Activated naive CD4-positive, alpha-beta T cell treated with anti-CD3 and anti-CD28 coated beads, Interleukin-2, amount 50 U/mL, for 16 hours (primary cell): ENCODE data around the gene ZNF365.
"Not testable (repeated sequence)": the region's sequence is repeated elsewhere in the genome, so short reads cannot be mapped to it uniquely, and the experiment has no call there.

Source experiments
- DNase-seq: peaks from one replicate; pipeline ENCODE4 v3.0.0-alpha.2; 2020

Gene ZNF365

DNA sequence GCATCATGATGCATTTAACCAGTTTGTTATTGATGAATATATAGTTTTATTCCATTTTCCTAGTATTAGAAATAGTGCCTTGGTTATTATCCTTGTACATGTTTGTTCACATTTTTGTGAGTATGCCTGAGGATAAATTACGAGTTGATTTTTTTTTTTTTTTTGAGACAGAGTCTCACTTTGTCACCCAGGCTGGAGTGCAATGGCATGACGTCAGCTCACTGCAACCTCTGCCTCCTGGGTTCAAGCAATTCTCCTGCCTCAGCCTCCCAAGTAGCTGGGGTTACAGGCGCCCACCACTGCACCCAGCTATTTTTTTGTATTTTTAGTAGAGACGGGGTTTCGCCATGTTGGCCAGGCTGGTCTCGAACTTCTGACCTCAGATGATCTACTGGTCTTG is 4.7 kb downstream of the ZNF365 start:
- not testable (repeated sequence) for DNase-seq

DNA sequence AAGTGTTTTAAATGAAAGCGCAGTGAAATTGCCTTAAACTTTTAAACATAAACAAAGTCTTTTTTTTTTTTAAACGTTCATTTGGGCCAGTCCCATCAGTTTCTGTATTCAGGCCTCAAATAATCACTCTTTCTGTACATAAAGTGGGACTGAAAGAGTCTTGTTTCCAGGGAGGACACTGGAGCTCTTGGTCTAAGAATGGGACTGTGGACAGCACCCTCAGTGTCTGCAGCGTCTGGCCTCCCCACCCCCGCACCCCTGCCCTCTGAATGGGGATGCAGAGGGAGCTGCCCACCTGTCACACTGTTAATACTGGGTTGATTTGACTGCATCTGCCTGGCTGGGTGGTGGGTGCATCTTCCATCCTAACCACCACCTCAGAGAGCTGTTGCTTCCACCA is 5.2 kb downstream of the ZNF365 start:
- no peak for DNase-seq

DNA sequence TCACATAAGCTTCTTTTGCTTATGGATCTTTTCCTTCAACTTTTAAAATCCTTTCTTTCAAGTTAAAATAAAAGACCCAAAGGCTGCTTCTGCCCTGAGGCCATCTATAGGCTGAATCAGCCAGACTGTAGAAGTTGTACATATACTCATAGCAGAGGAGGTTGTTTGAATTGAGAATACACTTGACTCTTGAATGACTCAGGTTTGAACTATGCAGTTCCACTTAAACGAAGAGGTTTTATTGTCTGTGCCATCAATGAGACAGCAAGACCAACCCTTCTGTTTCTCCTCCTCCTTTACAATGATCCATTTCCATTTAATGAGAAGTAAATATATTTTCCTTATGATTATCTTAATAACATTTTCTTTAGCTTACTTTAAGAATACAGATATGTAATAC is 5.8 kb downstream of the ZNF365 start:
- DNase-seq: no peak

DNA sequence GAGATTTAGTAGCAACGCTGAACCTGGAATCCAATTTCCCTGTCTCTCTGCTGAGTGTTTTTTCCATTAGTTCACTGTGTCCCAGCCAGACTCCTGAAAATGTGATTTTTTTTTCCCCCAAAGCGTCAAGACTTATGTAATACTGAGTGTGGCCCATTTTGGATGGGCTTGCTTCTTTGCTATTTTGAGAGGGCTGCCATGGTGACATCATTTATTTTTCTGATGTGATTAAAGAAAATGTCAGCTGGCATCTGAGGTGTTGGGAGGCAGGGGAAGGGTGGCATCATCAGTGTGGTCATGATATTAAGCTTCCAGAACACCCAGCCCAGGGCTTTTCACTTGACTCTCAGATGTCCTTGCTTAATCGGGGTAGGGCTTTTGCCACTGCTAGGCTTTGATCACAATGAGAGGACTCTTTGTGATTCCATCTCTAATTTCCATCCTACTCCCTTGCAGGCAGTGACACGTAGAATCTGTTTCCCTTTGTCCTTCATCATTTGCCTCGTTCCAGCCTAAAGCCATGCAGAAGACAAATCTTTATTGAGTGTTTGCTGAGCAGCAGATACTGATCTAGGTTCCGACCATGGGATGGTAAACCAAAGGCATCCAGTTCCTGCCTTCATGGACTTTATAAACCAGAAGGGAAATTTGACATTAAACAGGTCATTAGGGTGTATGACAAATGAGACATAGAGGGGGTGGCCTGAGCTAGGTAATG is 7.4 kb downstream of the ZNF365 start:
- DNase-seq: no peak

DNA sequence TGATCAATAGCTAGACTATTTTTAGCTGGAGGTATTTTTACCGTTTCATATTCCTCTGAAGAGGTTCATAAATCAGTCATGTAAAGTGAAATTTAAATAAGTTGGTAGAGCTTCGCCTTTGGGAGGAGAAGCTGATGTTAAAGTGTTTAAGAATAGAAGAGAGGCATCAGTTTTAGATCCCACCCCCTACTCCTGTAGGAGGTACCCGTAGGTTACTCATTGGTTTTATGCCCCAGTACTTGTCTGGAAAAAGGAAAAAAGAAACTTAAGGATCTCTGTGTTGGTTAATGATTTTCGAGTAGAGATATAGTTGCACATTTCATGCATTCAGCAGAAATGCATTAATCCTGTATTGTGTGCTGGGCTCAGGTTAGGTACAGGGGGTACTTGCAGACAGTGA is 8.7 kb downstream of the ZNF365 start:
- no peak for DNase-seq

DNA sequence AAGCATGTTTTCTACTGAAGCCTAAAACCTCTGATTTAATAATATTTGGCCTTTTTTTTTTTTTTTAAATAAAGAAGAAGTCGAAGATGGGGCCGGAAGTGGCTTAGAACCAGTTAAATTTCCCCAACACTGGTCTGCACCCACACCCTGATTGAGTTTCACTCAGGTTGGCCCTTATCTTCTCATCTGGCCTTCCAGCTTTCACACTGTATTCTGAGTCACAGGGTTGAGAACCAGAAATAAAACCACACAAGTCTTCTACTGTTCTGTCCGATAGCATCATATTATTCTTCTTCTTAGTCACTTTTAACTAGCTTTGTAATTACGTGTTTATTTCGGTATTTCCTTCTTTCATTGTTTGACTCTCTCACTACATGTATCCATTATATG is 9.9 kb downstream of the ZNF365 start:
- DNase-seq: no peak

DNA sequence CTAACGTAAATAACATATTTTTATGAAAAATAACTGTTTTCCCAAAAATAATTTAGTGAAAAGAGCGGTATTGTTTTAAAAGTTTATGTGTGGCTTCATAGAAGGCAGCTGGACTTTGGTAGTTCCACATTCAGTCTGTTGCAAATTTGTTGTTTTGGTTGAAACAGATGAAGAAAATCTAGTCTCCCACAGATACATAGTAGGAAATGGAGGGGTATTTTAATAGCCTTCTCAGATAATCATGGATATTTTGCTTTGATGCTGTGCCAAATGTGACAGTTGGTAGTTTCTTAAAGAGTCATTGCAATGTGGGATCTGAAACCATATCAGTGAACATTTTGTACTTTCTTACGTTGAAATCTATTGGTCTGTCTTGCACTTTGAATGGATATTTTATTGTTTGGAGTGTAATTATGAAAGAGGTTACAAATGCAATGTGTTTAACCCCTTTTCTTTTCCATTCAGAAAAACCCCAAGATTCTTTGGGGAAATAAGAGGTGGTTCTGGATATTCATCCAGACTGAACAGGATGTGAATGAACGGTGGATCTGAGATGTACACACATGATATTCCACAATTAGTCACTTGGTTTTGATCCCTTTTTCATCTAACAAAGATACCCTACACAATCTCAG is 10.4 kb downstream of the ZNF365 start:
- DNase-seq: no peak

DNA sequence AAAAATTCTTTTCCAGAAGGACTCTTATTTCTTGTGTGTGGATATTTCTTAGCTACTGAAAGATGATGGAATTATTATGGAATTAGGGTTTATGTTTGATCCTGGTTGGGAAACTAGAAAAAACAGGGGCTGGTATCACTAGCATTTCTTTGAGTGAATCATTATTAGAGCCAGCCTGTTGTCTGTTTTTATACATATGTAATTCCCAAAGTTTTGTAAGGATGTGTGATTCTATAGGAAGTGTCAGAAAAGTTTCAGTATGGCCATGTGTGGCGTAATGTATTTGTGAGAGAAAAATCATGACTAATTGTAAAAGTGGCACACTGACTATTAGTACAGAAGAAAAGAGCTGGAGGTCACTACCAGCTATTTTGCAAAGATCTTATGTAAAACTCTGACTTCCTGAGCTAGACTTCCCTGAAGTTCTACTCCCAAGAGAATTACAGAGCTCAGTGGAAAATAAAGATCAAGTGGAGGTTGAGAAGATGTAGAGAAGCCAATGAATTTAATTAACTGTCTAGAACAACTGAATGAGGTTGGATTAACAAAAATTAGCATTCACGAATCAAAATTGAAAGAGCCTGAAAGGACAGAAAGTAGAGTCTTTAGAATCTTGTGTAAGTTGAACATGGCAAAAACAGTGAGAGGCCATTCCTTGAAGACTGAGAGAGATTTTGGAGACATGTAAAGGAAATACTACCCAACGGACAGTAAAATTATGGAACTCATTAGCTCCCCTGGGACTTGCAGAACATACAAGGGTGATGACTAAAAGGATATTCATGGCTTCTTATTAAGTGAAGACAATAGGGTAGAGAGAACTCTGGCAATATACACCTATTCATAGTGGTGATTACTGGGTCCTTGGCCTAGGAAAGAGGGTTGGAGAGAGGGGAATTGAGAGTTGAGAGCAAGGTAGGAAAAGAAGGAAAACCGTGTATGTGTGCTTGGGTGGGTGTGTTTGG is 12.5 kb downstream of the ZNF365 start:
- no peak for DNase-seq

DNA sequence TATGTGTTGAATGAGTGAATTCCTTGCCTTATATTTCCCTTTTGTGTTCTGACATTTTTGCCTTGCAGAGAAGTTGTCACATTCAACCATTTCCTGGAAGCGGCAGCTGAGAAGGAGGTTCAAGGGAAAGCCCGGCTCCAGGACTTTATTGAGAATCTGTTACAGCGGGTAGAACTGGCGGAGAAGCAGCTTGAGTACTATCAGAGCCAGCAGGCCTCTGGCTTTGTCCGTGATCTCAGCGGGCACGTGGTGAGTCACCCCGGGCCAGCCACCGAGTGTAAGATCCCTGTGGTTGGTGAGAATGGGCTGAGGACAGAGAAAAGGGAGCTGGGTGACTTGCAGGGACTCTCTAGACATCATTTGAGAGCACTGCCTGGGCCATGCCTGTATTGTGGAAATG is 14.2 kb downstream of the ZNF365 start:
- no peak for DNase-seq

DNA sequence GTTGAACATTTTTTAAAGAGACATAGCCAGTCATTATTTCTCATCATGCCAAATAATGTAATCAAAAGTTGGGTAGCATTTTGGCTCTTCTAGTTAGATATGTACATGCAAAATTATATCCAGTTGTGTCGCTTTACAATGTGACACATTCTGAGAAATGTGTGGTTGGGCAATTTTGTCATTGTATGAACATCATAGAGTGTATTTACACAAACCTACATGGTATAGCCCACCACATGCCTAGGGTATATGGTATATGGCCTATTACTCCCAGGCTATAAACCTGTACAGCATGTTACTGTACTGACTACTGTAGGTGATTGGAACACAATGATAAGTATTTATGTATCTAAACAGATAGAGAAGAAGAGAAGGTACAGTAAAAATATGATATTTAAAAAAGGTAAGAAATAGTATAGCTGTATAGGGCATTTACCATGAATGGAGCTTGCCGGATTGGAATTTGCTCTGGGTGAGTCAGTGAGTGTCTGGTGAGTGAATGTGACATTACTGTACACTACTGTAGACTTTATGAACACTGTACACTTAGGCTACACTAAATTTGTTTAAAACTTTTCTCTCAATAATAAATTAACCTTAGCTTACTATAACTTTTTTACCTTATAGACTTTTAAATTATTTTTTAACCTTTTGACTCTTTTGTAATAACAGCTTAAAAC is 16.5 kb downstream of the ZNF365 start:
- DNase-seq: no peak

DNA sequence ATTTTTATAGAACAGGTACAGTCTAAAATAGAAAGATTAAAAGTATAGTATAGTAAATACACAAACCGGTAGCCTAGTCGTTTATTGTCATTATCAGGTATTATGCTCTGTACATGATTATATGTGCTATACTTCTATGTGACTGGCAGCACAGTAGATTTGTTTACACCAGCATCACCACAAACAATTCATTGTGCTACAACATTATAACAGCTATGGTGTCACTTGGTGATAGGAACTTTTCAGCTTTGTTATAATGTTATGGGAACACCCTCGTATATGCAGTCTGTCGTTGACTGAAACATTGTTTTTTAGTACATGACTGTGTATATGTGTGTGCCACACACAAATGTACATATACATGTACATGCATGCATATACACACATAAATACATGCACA is 19.1 kb downstream of the ZNF365 start:
- DNase-seq: no peak

DNA sequence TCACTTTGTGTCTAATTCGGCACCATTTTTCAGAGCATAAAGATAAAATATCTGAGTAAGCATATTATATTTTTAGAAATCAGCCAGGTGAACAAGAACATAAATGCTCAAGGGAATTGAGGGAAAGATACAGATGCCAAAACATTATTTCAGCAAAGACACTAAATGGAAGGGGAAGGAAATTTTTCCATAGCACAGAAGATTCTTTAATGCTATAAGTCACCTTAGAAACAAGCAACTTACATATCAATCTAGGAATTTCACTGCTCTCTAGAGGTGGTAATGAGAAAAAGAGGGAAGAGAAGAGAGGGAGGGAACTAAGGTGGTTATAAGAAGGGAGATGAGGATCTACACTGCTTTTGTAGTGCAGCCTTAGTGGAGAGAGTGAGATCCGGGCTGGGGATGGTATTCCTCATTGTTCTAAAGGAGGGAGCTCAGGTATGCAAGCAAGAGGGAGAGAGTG is 20.4 kb downstream of the ZNF365 start:
- no peak for DNase-seq

DNA sequence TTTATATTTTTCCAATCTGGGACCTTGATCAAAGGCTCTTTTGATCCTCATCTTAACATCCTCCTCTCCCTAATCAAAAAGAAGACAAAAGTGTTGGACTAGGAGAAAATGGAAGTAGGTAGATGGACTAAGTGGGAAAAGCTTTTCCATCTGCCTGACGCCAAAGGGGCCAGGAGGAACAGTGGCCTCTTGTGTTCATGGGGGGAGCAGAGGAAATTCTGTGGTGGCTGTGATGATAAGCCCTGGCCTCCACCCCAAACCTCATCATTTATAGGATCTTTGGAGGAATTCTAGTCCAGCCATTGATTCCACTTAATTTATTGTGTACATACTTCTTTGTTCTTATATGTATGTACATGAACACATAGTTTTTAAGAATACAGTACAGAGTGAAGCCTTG is 21.7 kb downstream of the ZNF365 start:
- DNase-seq: no peak

DNA sequence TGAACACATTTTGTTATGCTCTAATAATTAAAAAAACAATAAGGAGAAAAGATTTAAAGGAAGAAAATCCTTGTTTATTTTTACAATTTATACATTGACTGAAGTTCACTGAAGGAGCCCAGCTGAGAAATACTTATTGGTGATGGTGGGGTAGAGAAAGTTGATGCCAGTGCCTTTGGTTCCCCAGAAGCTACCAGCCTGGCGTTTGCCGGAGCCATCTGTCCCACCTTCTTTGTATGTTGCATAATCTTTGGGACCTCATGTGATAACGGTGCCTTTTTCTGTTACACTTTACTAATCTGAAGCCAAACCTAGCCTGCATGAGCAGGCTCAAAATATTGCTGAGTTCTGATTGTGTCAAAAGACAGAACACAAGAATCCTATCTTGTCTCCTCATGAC is 22.7 kb downstream of the ZNF365 start:
- no peak for DNase-seq

DNA sequence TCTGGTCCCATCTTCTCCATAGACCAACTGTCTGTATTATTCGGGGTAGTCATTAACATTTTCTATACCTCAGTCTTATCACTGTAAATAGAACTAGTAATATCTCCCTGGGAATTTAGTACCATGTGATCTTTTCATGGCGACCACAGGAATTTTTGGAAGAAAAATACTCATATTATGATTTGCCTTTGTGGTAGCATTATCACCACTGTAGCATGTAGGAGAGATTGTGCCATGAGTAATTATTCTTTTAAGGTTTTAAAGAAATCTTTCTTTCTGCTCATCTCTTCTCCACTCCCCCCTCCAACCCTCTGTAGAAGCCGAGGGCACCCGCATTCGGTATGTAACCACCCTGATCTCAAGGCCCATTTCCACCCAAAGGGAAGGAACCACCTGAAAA is 25.0 kb downstream of the ZNF365 start:
- DNase-seq: no peak

DNA sequence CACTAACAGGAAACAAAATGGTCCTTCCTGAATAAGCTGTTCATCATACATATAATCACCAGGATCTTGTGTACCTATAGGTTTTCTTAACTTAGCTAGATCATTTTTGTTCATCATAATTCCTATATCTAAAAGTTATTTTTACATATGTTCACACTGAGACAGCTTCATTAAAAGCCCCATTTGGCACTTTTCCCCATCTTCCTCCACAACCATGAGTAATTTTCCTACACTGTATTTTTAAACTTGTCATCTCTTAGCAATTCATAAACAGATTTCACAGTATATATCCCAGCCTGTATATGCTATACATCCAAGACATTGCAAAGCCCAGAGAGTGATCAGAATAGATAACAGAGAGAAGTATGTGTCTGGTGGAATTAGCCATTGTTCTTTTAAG is 28.3 kb downstream of the ZNF365 start:
- no peak for DNase-seq

DNA sequence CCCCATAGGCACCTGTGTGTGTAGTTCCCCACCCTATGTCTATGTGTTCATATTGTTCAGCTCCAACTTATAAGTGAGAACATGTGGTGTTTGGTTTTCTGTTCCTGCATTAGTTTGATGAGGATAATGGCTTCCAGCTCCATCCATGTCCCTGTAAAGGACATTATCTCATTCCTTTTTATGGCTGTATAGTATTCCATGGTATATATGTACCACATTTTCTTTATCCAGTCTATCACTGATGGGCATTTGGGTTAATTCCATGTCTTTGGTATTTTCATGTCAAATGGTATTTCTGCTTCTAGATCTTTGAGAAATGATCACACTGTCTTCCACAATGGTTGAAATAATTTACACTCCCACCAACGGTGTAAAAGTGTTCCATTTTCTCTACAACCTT is 36.4 kb downstream of the ZNF365 start:
- not testable (repeated sequence) for DNase-seq

DNA sequence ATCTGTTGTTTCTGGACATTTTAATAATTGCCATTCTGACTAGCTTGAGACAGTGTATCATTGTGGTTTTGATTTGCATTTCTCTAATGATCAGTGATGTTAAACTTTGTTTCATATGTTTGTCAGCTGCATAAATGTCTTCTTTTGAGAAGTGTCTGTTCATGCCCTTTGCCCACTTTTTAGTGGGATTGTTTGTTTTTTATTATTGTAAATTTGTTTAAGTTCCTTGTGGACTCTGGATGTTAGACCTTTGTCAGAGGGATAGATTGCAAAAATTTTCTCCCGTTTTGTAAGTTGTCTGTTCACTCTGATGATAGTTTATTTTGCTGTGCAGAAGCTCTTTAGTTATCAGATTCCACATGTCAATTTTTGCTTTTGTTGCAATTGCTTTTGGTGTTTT is 36.8 kb downstream of the ZNF365 start:
- DNase-seq: not testable (repeated sequence)

DNA sequence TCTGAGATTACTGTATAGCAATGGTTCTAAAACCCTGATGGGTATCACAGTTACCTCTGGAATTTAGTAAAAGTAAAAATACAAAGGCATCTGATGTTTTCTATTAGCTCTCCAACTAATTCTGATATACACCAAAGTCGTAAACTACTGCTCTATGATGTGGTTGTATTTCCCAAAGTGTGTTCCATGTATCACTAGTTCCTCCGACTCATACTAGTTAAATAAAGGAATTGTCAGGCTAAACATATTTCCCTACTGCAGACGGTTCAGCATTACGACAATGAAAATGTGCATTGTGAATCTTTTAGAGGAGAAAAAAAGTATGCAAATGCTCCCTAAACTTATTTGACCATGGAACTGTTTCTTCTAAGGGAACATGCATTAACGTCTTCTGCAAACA is 38.9 kb downstream of the ZNF365 start:
- DNase-seq: no peak

DNA sequence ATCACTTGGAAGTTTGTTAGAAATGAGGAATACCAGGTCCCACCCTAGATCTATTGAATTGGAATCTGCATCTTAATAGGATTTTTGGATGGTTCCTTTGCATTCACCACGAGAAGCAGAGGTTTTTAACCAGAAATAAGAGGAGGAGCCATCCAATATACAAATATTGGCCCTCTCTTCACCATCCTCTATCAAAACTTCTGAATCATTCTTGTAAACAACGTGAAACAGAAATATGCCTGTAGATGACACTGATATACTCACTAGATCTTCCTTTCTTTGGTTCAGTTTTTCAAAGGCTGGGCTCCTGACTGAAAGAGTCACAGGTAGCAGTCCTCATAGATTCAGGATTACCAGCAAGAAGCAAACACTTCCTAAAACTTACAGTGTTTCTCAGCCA is 39.5 kb downstream of the ZNF365 start:
- DNase-seq: no peak

DNA sequence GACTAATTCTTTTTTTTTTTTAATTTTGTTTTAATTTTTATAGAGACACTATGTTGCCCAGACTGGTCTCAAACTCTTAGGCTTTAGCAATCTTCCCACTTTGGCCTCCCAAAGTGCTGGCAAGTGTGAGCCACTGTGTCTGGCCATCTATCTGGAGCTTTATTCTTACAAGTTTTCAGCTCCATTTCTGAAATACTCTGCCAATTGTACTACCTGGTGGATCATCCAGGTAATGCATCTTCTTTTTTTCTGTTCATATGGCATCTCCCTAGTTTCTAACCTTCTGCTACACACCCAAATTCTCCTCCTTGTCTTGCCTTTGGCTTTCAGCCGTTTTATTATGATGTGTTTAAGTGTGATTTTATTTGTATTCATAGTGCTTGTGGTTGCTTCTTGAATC is 40.2 kb downstream of the ZNF365 start:
- DNase-seq: no peak

DNA sequence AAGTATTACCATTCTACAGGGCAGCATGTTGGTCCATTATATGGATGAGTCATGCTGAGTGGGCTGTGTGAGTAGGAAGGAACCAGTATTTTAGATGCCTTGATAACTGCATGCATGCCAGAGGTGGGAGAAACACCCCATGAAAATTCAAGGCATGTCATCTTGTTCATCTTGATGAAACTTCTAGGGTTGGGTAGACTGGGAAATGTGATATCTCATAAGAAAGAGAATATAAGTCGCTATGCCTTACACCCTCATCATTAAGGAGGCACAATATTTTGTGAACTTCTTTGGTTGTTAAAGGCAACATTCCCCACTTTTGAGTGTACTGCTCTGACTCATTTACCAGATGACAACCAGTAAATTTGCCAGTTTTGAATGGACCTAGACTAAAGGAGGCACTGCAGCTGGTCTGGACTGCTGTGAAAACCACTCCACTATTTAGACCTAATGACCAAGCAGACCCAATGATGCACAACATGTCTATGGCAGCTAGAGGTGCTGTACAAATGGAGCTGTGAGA is 48.0 kb downstream of the ZNF365 start:
- no peak for DNase-seq

DNA sequence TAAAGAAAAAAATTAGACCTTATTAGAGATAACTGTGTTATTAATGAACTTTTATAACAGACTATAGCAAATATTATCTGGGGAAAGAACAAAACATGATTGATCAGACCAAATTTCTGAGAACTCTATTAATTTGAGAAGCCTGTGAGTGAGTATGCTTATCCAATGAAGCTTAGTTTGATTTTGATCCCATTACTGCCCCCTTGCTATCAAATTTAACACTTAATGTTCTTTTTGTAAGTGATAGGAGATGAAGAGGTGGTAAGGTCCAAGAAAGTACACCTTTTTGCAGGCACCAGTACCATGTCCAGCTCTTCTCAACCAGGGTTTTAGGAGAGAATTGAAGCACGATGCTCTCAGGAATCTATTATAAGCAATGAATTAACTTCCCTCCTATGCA is 49.9 kb downstream of the ZNF365 start:
- no peak for DNase-seq
